T-helper 2 cell treated with Interferon-gamma antibody and Interleukin-4, amounts not matched to agents 5 μg/mL and 100 μg/mL, for 36 hours (primary cell): ENCODE measurements around the gene SLBP.

Experiments used
- DNase-seq: peaks from one replicate; pipeline ENCODE4 v3.0.0; 2021; ENCODE audit warnings: low spot score
- H3K27ac Mint-ChIP-seq: one replicate; pipeline ENCODE4 v1.8.0; 2021; ENCODE audit warnings: mild to moderate bottlenecking, mixed read lengths
- H3K27me3 Mint-ChIP-seq: one replicate; pipeline ENCODE4 v1.8.0; 2021; ENCODE audit warnings: low read depth, mixed read lengths
- H3K36me3 Mint-ChIP-seq: one replicate; pipeline ENCODE4 v1.8.0; 2021; ENCODE audit warnings: low read depth, mixed read lengths
- H3K4me1 Mint-ChIP-seq: one replicate; pipeline ENCODE4 v1.8.0; 2021; ENCODE audit warnings: low read depth, mixed read lengths
- H3K4me3 Mint-ChIP-seq: one replicate; pipeline ENCODE4 v1.8.0; 2022; ENCODE audit warnings: mild to moderate bottlenecking, moderate library complexity, mixed read lengths
- H3K9me3 Mint-ChIP-seq: one replicate; pipeline ENCODE4 v1.8.0; 2021; ENCODE audit warnings: mixed read lengths

Gene SLBP

DNA sequence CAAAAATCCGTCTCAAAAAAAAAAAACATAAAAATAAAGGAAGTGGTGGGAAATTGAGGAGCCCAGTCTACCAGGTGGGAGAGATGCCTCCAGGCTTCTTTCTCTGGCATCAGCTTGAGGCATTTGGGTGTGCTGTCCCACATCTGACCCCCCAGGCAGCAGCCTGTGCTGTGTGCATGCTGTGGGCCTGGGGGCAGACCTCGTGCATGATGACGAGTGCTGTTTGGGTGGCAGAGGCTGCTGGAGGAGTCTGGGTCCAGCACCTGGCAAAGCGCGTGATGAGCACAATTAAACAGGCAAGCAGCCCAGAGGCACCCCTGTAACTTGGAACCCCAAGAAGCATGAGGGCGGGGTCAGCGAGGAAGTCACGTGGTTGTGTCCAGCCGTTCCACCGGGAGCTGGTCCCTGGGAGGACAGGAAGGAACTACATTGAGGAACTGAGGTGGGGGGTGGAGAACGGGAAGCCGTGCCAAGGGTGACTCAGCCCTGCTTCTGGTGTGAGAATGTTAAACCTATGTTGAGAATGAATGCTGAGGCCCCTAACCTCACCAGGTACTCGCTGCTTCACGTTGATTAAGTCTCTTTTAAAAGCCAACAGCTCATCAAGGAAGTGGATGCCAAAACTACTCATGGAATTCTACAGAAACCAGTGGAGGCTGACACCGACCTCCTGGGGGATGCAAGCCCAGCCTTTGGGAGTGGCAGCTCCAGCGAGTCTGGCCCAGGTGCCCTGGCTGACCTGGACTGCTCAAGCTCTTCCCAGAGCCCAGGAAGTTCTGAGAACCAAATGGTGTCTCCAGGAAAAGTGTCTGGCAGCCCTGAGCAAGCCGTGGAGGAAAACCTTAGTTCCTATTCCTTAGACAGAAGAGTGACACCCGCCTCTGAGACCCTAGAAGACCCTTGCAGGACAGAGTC, 15.3 kb upstream of the SLBP start:
- Mint-ChIP-seq H3K36me3 (peaks cover 68% of the 10 kb centered on the region), H3K27ac (peak overlapping the region; percentile 39), H3K27me3 (no peaks in the 10 kb centered on the region), H3K9me3 (no peaks in the 10 kb centered on the region), H3K4me1 (peaks cover 26% of the 10 kb centered on the region), H3K4me3 (no peak overlapping the region)
- DNase-seq = no peak

DNA sequence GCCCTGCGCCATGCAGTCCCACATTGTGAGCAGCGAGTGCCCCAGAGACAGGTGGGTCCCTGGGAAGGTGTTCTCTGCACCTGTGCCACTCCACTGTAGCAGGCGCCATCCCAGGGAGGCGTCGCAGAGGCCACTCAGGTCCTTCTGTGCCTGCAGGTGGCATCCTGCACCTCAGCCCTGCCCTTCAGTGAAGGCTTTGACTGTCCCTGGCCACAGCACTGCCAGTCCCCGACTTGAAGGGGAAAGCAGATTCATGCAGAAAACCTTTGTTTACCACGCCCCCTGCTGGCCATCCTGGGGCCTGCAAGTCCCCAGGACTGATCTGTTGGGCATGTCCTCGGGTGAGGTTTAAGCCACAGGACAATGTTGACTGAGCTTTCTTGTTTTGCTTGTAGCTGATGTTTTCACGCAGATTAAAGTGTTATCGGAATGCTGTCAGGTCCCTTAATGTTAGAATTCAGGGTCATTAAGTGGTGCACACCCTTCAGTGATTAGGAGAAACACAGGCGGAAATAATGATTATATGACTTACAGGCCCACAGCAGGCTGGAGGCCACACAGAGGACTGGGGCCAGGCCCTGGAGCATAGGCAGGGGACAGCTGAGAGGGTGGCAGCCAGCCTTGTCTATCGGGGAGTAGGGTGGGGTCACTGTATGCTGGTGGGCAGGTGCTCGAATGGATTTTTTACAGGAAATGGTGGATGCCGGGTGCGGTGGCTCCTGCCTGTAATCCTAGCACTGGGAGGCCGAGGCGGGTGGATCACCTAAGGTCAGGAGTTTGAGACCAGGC, 14.2 kb upstream of the SLBP start:
- H3K9me3 Mint-ChIP-seq = no peaks in the 10 kb centered on the region
- peak overlapping the region; percentile 20 for H3K4me3 Mint-ChIP-seq
- peaks cover 26% of the 10 kb centered on the region for H3K4me1 Mint-ChIP-seq
- H3K27me3 Mint-ChIP-seq = no peaks in the 10 kb centered on the region
- peaks cover 69% of the 10 kb centered on the region for H3K36me3 Mint-ChIP-seq
- DNase-seq = peak; percentile 79
- peak overlapping the region; percentile 39 for H3K27ac Mint-ChIP-seq

DNA sequence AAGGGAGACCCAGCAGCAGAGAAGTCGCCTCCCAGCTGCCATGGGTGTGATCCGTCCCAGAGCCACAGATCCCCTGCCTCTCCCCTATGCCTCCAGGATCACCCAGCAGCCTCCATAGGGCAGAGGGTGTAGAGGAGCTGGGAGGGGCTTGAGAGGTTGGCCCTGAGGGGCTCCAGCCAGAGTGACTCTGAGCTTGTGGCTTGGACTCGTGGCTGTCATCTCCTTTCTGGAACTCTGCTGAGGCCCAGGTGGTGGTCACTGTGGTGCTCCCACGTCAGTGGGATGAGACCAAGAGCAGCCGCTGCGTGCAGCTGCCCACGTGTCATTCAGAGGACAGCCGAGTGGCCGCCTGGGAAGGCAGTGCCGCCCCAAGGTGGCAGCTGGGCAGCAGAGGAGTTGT, 13.4 kb upstream of the SLBP start:
- H3K4me3 Mint-ChIP-seq = peak overlapping the region; percentile 33
- no peaks in the 10 kb centered on the region for H3K9me3 Mint-ChIP-seq
- peaks cover 65% of the 10 kb centered on the region for H3K36me3 Mint-ChIP-seq
- H3K4me1 Mint-ChIP-seq = peaks cover 26% of the 10 kb centered on the region
- H3K27me3 Mint-ChIP-seq = no peaks in the 10 kb centered on the region
- H3K27ac Mint-ChIP-seq = peak overlapping the region; percentile 77
- no peak for DNase-seq

DNA sequence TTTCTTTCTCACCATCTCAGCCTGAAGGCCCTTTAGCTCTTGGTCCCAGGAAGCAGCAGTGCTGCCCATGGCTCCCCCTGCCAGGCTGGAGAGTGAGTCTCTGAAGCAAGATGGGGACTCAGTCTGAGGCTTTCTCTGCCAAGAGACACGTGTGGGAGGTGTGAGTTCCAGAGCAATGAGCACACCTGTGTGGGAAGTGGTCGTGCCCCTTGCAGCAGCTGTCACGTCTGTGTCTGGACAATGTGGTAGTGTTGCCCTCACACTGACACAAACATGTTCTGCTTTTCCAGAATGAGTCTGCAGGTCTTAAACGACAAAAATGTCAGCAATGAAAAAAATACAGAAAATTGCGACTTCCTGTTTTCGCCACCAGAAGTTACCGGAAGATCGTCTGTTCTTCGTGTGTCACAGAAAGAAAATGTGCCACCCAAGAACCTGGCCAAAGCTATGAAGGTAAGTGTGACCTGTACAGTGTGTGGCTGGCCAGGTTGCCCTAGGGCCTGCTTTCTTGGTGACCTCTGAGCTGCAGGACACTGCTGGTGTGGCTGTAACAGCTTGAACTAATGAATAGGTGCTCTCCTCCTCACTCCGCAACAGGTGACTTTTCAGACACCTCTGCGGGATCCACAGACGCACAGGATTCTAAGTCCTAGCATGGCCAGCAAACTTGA, 11.1 kb upstream of the SLBP start:
- Mint-ChIP-seq H3K36me3 (peaks cover 54% of the 10 kb centered on the region), H3K27ac (peak overlapping the region; percentile 96), H3K27me3 (no peaks in the 10 kb centered on the region), H3K4me1 (peaks cover 29% of the 10 kb centered on the region), H3K9me3 (no peaks in the 10 kb centered on the region), H3K4me3 (peak overlapping the region; percentile 93)
- DNase-seq = peak; percentile 49

DNA sequence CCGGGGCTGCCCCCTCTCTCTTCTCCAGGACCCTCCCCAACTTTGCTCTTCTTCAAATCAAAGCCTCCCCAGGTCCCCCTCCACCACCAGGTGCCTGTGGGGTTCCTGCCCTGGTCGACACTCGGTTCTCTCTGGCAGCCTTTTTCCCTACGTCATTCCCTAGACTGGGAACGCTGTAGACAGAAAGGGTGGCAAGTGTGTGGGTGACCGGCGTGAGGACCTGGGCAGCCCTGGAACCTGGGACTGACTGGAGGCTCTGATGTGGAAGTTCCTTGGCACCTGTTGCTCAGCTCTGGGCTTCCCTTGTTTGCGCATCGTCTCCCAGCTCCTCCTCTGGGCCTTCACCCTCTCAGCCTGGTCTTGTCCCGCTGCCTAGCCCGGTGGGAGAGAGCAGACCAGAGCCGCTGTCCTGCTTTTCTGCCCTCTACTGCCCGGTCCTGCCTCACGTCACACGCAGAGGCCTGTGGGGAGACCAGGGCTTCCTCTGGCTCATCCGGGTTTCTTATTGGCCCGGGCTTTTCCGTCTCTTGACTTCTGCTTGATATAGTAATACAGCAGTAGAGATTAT, 10.5 kb upstream of the SLBP start:
- H3K27me3 Mint-ChIP-seq = no peaks in the 10 kb centered on the region
- H3K4me1 Mint-ChIP-seq = peaks cover 29% of the 10 kb centered on the region
- no peak for DNase-seq
- H3K4me3 Mint-ChIP-seq = peak overlapping the region; percentile 93
- peak overlapping the region; percentile 96 for H3K27ac Mint-ChIP-seq
- H3K9me3 Mint-ChIP-seq = no peaks in the 10 kb centered on the region
- H3K36me3 Mint-ChIP-seq = peaks cover 49% of the 10 kb centered on the region

DNA sequence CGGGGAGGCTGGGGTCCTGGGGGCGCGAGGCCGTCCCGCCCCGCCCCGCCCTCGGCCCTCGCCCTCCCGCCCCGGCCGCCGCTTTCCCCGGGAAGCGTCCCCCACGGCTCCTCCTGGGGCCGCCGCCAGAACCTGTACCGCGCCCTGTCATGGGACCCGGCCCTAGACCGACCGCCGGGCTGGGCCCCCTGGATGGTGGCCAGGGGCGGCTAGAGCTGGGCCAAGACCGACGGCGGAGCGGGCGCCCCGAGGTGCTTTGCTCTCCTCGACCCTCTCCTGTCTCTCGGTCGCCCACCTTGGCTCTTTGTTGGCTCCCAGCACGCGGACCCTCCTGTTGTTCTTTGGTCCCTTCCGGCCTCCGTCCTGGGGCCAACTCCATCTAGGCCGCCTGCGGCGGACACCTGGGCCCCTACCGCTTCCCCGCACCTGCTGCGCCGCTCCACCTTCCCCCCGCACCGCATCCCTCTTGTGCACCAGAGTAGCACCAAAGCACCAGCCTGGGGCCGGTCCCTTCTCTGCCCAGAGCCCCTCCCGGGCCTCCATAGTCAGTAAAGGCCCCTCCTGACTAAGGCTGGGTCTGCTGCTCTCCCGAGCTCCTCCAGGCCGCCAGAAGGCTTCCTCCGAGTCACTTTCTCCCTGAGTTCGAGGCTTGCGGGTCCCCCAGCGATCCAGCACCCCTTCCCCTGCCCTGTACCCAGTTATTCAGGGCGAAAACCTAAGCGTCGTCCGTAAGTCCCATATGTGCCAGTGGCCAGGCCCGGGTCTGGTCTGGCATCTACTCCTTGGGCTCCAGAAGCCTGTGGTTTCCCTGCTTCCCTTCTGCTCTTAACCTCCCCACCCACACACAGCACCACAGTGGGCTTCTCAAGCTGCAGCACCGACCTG, 9.8 kb upstream of the SLBP start:
- no peak for DNase-seq
- H3K27ac Mint-ChIP-seq = peak overlapping the region; percentile 96
- peaks cover 41% of the 10 kb centered on the region for H3K36me3 Mint-ChIP-seq
- H3K4me1 Mint-ChIP-seq = peaks cover 29% of the 10 kb centered on the region
- H3K4me3 Mint-ChIP-seq = peak overlapping the region; percentile 93
- H3K9me3 Mint-ChIP-seq = no peaks in the 10 kb centered on the region
- no peaks in the 10 kb centered on the region for H3K27me3 Mint-ChIP-seq

DNA sequence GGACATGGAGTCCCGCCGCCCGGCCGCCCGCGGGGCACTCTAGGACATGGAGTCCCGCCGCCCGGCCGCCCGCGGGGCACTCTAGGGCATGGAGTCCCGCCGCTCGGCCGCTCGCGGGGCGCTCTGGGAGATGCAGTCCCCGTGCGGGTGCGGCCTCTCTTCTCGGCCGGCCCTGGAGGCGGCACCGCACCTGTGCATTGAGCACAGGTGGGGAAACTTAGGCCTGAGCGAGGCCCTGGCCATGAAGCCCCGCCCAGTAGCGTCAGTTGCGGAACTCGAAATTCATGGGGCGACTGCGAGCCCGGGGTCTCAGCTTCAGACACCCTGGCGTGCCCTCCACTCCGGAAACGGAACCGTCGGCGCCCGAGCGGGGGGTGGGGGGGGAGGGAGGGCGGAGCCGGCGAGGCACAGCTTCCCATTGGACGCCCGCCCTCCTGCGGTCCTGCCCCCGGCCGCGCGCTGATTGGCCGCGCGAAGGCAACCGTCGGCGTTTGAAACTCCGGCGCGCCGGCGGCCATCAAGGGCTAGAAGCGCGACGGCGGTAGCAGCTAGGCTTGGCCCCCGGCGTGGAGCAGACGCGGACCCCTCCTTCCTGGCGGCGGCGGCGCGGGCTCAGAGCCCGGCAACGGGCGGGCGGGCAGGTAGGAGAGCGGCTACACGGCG, 9.0 kb upstream of the SLBP start, which contains the start of the genes TACC3 and TMEM129:
TSS of gene TACC3 (plus strand) at position 519 of the 663 bp plus-strand sequence. CDS start 1,901 bp downstream, outside the sequence.
TSS of gene TMEM129 (minus strand) at position 321 of the 663 bp plus-strand sequence. CDS start 486 bp downstream, outside the sequence.
- Mint-ChIP-seq H3K9me3 (no peaks in the 10 kb centered on the region), H3K4me3 (peak within 1 kb of the TSS; percentile 93), H3K27ac (peak within 1 kb of the TSS; percentile 96), H3K4me1 (peaks cover 24% of the 10 kb centered on the region), H3K27me3 (no peaks in the 10 kb centered on the region), H3K36me3 (peaks cover 38% of the 10 kb centered on the region)
- DNase-seq = peak; percentile 91

DNA sequence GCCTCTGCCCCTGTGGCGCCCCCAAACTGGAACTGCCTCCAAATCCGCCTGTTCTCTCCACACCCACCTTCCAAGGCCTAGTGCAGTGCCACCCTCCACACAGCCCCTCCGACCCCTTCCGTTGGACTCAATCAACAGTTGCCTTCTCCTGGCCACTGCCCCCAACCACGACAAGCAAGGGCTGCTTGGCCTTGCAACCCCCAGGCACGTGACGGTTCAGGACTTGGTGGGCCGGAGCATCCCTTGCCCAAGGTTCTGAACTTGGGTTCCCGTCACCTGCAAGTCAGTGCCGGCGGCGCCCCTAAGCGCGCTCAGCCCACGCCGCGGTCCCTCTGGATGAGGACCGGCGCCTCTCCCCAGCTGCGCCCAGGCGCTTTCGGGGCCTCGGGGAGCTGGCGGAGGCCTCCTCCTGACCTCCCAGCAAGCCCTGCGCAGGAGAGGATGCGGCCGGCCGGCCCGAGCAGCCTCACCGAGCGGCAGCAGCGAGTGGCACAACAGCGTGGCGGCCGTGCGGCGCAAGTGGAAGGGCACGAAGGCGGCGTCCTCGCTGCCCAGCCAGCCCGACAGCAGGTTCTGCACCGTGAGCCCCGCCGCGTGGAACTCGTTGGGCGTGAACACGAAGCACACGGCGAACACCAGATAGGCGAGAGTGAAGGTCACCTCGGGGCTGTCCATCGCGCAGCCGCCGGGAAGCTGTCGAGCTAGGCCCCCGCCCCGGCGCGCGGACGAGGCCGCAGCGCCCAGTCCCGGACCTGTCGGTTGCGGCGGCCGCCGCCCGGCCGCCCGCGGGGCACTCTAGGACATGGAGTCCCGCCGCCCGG, 8.3 kb upstream of the SLBP start:
- Mint-ChIP-seq H3K27me3 (no peaks in the 10 kb centered on the region), H3K27ac (peak overlapping the region; percentile 95), H3K36me3 (peaks cover 41% of the 10 kb centered on the region), H3K4me1 (peaks cover 28% of the 10 kb centered on the region), H3K4me3 (peak overlapping the region; percentile 87), H3K9me3 (no peaks in the 10 kb centered on the region)
- DNase-seq = peak; percentile 53

DNA sequence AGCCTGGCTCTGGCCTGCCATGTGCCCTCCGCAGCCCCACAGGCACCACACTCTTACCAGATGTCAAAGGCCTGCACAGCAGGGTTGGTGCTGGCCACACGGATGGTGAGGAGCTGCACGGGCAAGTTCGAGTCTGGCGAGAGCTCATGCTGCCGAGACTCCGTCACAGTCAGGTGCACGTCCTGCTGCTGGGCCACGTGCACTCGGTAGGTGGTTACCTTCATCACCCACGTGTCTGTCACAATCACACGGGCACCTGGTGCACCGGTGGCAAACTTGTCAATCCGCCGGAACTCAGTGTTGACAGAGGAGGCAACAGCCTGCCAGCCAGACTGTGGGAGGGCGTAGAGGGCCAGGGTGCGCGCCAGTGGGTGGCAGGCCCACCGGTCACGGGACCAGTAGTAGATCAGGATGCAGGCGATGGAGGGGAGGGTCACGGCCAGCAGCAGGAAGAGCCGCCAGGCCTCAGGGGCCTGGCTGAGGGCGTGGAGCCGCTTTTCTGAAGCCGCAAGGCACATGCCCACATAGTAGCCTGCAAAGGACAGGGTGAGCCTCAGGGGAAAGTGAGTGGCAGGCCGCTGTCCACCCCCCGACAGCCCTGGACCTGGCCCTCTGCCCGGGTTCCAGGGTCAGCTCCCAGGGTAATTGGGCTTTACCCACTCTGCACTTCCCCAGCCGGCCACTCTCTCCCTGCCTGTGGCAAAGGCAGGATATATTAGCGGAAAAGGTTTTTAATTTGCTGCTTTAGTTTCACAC, 6.2 kb upstream of the SLBP start:
- H3K4me1 Mint-ChIP-seq = peaks cover 30% of the 10 kb centered on the region
- H3K36me3 Mint-ChIP-seq = peaks cover 43% of the 10 kb centered on the region
- H3K4me3 Mint-ChIP-seq = peak overlapping the region; percentile 61
- no peak for DNase-seq
- no peaks in the 10 kb centered on the region for H3K9me3 Mint-ChIP-seq
- H3K27ac Mint-ChIP-seq = peak overlapping the region; percentile 57
- no peaks in the 10 kb centered on the region for H3K27me3 Mint-ChIP-seq

DNA sequence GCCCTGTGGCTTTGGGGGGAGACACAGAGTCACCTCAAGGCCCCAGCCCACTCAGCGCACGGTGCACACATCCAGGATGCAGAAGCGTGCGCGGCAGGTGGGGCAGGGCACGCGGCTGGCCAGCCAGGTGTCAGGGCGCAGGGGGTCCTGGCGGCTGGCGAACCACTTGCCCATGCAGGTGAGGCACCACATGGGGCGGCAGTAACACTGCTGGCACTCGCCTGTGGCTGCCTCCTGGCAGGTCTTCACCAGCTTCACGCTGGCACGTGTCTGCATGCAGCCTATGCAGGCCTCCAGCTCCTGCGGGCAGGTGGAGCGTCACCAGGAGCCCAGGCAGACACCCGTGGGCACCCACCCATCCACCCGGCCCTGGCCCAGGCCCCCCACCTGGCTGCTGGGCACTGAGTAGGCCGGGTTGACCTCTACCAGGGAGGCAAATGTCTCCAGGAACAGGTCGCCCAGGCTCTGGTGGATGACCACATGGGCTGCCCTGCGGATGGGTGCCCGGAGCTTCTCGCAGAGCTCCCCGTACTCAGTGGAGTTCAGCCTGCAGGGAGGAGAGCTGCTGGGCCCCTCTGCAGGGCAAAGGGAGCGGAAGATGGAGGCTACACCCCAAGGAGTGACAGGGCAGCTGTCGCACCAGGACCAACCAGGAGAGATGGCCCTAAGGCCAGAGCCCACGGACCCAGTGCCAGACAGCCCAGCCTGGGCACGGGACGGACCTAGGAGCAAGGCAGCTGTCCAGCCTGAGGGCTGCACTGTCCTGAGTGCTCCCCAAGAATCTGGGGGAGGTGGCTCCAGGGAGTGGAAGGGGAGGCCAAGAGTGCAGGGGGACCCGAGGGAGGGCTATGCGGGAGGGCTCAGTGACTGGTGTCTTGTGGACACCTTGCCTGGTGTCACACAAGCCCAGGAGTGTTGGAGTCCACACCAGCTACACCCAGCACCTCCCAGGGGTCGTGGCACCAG, 5.3 kb upstream of the SLBP start:
- no peaks in the 10 kb centered on the region for H3K27me3 Mint-ChIP-seq
- H3K4me1 Mint-ChIP-seq = peaks cover 26% of the 10 kb centered on the region
- H3K36me3 Mint-ChIP-seq = peaks cover 40% of the 10 kb centered on the region
- H3K27ac Mint-ChIP-seq = no peak overlapping the region
- H3K4me3 Mint-ChIP-seq = no peak overlapping the region
- H3K9me3 Mint-ChIP-seq = no peaks in the 10 kb centered on the region
- DNase-seq = no peak
